HepG2 (cell line): ENCODE measurements around the gene PPP1R7.

Source experiments
- HMG20A ChIP-seq: IDR thresholded peaks from 2 replicates; pipeline ENCODE4 v1.6.1; 2016; ENCODE audit warnings: borderline replicate concordance
- JUN ChIP-seq: sonication (generic); formaldehyde crosslinking; IDR thresholded peaks from 2 replicates; pipeline ENCODE4 v1.4.0; 2020; ENCODE audit warnings: mild to moderate bottlenecking, missing genetic modification reagents
- KLF9 ChIP-seq: IDR thresholded peaks from 2 replicates; pipeline ENCODE4 v1.6.1; 2016; ENCODE audit warnings: low read depth
- POLR2A ChIP-seq, 2 experiments: IDR thresholded peaks; 2 replicates each; pipeline ENCODE4 v1.6.1; 2011; ENCODE audit warnings: low read depth in 2 of 2, low read length in 2 of 2, mild to moderate bottlenecking in 1 of 2, moderate library complexity in 1 of 2; ENCODE audit not compliant: insufficient read depth in 1 of 2
- RAD21 ChIP-seq: fragments of 450-650 bp; formaldehyde crosslinking; IDR thresholded peaks from 2 replicates; pipeline ENCODE4 v1.5.0; 2020; ENCODE audit warnings: mild to moderate bottlenecking
- SMAD3 ChIP-seq: sonication (generic); formaldehyde crosslinking; IDR thresholded peaks from 2 replicates; pipeline ENCODE4 v1.4.0; 2020; ENCODE audit warnings: missing genetic modification reagents
- SRSF1 ChIP-seq: fragments of 200-400 bp; formaldehyde crosslinking; optimal IDR thresholded peaks from 2 replicates; pipeline ENCODE3; 2017; ENCODE audit warnings: mild to moderate bottlenecking, low read depth, low read length, moderate library complexity
- STAT6 ChIP-seq: sonication (generic); formaldehyde crosslinking; IDR thresholded peaks from 2 replicates; pipeline ENCODE4 v1.4.0; 2020; ENCODE audit warnings: missing genetic modification reagents, mild to moderate bottlenecking, borderline replicate concordance
- ZNF274 ChIP-seq: sonication (generic); formaldehyde crosslinking; IDR thresholded peaks from 2 replicates; pipeline ENCODE4 v1.5.1; 2020; ENCODE audit warnings: mild to moderate bottlenecking, missing genetic modification reagents
- ZNF549 ChIP-seq: sonication (generic); formaldehyde crosslinking; IDR thresholded peaks from 2 replicates; pipeline ENCODE4 v1.5.0; 2020; ENCODE audit warnings: missing genetic modification reagents
- ZNF704 ChIP-seq: sonication (generic); formaldehyde crosslinking; IDR thresholded peaks from 2 replicates; pipeline ENCODE4 v1.8.1; 2023; ENCODE audit warnings: mild to moderate bottlenecking, inconsistent platforms, moderate library complexity, missing genetic modification reagents, borderline replicate concordance
- ZNF777 ChIP-seq: sonication (generic); formaldehyde crosslinking; IDR thresholded peaks from 2 replicates; pipeline ENCODE4 v1.4.0; 2020; ENCODE audit warnings: missing genetic modification reagents
- ZSCAN30 ChIP-seq: sonication (generic); formaldehyde crosslinking; IDR thresholded peaks from 2 replicates; pipeline ENCODE4 v1.5.0; 2020; ENCODE audit warnings: mild to moderate bottlenecking, missing genetic modification reagents
- TF ChIP-seq, protein P1 (sequence below): sonication (generic); formaldehyde crosslinking; IDR thresholded peaks from 2 replicates; pipeline ENCODE4 v1.5.0; 2020; ENCODE audit warnings: mild to moderate bottlenecking, missing genetic modification reagents, moderate library complexity

- TF ChIP-seq POLR2A (IDR thresholded peaks at IDR 0.05; ENCODE audit: insufficient read depth in 1 of 2, low read depth in 2 of 2, low read length in 2 of 2) (no peak; a peak in 1 of 4 replicates), SMAD3 (CRISPR knock-in tag) (peak; percentile 18; the same call in 1 of the 2 replicates), ZNF274 (CRISPR knock-in tag) (peak; percentile 72; the same call in 1 of the 2 replicates), ZNF704 (CRISPR knock-in tag) (0 out of 2 replicates have a peak, but pooled peaks have one; percentile 84), SRSF1 (peak; percentile 95), HMG20A (no peak), RAD21 (CRISPR knock-in tag) (peak; percentile 14), JUN (CRISPR knock-in tag) (0 out of 2 replicates have a peak, but pooled peaks have one; percentile 15), STAT6 (no peak; the same call in 1 of the 2 replicates), ZNF549 (peak; percentile 68; the same call in 1 of the 2 replicates), ZNF777 (CRISPR knock-in tag) (peak; percentile 70; the same call in 1 of the 2 replicates), ZSCAN30 (CRISPR knock-in tag) (no peak), KLF9 (CRISPR knock-in tag) (no peak; the same call in 1 of the 2 replicates)
- TF ChIP-seq, protein P1, sequence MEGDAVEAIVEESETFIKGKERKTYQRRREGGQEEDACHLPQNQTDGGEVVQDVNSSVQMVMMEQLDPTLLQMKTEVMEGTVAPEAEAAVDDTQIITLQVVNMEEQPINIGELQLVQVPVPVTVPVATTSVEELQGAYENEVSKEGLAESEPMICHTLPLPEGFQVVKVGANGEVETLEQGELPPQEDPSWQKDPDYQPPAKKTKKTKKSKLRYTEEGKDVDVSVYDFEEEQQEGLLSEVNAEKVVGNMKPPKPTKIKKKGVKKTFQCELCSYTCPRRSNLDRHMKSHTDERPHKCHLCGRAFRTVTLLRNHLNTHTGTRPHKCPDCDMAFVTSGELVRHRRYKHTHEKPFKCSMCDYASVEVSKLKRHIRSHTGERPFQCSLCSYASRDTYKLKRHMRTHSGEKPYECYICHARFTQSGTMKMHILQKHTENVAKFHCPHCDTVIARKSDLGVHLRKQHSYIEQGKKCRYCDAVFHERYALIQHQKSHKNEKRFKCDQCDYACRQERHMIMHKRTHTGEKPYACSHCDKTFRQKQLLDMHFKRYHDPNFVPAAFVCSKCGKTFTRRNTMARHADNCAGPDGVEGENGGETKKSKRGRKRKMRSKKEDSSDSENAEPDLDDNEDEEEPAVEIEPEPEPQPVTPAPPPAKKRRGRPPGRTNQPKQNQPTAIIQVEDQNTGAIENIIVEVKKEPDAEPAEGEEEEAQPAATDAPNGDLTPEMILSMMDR (CRISPR knock-in tag): peak; percentile 42
Observed at GRCh38 chr2:241224018-241224850, 74.0 kb downstream of the PPP1R7 start.
